NCI-H446 (cell line): Measurements from ENCODE around the gene DBP.

Source experiments
- DNase-seq, 2 experiments: peaks; one replicate each; lab custom pipeline; 2025; lab: John Stamatoyannopoulos, UW

DBP gene

DNA sequence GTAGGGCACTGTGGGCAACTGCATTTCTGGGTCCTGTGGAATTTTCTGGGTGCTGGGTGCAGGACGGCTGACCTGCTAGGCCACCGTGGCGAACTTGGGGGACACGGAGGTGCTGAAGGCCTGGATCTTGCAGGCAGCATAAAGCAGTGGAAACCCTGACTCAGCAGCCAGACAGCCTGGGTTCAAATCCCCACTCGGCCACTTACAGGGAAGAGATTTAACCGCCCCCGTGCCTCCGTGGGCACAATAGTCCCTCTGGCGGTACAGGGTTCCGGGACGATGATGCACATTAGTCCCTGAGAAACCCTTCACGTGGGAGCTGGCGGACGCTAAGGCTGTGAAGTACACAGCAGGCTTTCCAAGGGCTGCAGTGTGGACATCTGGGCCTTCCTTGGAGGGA lies 25.3 kb downstream of the DBP start:
- no peak for DNase-seq

DNA sequence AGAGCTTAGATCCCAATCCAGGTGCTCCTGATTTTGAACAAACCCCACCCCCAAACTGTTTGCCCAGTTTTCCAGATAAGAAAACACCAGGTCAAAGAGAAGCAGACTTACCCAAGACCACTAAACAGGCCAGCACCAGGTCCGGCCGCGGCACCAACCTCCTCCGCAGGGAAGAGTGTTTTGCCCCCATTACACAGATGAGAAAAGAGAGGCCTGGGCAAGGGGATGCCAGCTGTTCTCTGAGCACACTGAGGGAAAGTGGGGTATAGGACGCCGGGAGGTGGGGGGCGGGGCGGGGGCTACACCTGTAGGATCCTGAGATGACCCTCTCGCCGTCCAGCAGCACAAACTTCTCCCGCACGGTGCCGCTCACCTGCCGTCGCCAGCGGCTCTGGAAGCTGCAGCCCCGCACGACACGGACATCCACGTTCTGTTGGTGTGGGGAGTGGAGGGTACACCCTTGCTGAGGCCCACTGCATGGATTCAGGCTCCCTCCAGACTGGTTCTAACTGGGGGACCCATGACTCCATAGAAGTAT lies 27.5 kb downstream of the DBP start:
- no peak for DNase-seq

DNA sequence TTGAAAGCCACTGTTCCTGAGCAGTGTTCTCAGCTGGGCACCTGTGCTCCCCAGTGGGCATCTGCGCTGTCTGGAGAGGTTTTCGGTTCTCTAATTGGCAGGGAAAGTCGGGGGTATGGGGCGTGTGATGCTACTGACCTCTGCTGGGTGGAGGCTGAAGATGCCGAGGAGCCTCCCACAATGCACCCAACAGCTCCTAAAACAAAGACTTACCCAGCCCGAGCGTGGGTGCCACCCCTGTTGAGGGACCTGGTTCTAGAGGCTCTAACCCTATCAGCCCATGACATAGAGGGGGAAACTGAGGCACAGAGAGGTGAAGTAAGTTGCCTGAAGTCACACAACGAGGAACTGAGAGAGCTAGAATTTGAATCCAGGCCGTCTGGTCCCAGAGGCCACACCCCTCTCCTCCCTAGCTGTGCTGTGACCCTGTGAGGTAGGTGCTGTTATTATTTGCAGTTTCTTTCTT lies 28.3 kb downstream of the DBP start:
- peak; percentile 36 to 75 for DNase-seq

DNA sequence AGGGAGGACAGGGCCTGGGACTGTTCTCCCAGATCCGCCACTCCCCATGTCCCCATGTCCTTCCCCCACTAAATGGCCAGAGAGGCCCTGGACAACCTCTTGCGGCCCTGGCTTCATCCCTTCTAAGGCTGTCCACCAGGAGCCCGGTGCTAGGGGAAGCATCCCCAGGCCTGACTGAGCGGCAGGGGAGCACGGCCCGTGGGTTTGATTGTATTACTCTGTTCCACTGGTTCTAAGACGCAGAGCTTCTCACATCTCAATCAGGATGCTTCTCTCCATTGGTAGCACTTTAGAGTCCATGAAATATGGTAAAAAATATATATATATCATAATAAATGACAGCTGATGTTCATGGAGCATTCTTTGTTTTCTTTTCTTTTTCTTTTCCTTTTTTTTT lies 29.8 kb downstream of the DBP start:
- no peak for DNase-seq

DNA sequence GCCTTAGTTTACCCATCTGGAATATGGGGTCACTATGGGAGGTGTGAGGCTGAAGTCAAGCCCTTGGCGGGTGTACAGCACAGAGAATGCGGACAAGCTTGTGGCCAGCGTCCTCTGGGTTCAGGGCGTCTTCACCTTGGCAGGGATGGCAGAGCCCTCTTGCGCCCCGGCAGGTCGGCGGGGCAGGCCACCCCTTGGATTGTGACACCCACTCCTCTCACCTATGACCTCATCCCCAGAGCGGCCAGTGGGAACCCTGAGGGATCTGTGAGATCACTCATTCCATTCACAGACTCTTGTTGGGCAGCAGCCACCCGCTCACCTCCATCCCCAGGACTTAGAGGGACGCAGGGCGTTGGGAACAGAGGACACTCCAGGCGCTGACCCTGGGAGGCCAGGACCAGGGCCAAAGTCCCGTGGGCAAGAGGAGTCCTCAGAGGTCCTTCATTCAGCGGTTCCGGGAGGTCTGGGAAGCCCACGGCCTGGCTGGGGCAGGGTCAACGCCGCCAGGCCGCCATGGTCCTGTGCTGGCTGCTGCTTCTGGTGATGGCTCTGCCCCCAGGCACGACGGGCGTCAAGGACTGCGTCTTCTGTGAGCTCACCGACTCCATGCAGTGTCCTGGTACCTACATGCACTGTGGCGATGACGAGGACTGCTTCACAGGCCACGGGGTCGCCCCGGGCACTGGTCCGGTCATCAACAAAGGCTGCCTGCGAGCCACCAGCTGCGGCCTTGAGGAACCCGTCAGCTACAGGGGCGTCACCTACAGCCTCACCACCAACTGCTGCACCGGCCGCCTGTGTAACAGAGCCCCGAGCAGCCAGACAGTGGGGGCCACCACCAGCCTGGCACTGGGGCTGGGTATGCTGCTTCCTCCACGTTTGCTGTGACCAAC lies 30.5 kb downstream of the DBP start, which contains the start of gene SPACA4:
Gene SPACA4 (plus strand): TSS at position 280 of the 896 bp plus-strand sequence. CDS start 237 bp downstream, at position 517.
- no peak for DNase-seq

DNA sequence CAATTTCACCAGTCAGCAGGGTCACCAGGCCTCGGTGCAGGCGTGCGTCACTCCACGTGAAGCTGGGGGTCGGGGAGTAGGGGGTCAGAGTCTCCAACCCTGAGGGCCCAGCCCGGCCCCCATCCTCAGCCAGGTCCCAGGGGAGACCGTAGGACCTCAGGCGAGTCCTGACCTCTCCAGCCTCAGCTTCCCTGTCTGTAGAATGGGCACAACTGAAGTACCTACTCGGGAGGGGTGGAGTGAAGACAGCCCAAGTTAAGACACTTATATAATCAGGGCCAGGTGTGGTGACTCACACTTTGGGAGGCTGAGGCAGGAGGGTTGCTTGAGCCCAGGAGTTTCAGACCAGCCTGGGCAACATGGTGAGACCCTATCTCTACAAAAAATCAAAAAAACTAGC lies 33.3 kb downstream of the DBP start:
- no peak for DNase-seq

DNA sequence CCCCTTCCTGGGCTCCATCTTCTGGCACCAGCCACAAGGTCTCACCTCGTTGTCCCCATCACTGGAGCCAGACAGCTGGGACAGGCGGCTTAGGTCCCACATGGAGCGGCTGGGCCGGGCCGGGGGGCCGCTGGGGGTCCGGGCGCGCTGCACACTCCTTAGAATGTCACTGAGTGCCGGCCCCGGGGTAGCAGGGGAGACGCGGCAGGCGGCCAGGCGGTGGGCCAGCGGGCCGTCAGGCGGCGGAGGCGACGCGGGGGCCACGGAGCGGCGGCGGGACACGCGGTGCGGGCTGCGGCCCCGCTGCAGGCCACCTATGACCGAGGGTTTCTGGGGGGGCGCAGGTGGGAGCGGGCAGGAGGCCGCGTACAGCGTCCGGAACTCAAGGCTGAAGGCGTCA lies 33.7 kb downstream of the DBP start:
- DNase-seq, result no peak

DNA sequence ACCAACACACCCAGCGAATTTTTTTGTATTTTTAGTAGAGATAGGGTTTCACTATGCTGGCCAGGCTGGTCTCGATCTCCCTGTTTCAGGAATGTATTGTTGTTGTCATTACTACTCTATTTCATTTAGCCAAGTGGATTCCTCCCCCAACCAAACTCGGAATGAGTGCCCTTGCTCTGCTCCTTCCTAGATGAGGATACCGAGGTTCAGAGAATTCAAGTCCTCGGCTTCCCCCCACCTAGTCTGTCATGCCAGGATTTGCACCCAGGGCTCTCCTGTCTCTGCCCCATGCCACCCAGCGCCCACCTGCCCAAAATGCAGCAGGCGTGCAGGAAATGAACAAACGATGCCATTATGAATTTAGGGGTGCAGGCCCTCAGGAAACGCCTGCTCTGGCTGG lies 34.2 kb downstream of the DBP start:
- no peak for DNase-seq

DNA sequence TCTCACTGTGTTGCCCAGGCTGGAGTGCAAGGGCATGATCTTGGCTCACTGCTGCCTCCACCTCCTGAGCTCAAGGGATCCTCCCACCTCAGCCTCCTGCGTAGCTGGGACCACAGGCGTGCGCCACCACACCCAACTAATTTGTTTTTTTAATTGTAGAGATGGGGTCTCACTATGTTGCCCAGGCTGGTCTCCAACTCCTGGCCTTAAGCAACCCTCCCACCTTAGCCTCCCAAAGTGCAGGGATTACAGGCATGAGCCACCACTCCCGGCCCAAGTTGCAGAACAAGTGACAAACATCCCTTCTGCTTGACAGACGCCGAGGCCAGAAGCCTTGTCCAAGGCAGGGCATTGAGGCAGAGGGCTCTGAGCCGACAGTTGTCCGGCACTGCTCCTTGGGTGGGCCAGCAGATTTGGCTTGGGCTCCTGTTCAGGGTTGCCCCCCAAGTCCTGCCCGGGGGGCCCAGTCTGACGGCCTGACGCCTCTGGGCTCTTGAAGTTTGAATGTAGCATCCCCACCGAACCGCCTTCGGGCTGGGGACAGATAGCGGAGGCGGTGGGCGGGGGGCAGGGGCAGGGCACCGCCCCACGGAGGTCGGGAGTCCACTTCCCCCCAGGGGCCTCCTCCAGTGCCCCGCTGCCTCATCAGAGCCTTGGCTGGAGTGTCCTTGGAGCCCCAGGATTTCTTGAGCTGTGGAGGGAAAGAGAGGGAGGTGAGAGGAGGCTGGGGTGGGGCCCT lies 36.3 kb downstream of the DBP start:
- DNase-seq, result no peak

DNA sequence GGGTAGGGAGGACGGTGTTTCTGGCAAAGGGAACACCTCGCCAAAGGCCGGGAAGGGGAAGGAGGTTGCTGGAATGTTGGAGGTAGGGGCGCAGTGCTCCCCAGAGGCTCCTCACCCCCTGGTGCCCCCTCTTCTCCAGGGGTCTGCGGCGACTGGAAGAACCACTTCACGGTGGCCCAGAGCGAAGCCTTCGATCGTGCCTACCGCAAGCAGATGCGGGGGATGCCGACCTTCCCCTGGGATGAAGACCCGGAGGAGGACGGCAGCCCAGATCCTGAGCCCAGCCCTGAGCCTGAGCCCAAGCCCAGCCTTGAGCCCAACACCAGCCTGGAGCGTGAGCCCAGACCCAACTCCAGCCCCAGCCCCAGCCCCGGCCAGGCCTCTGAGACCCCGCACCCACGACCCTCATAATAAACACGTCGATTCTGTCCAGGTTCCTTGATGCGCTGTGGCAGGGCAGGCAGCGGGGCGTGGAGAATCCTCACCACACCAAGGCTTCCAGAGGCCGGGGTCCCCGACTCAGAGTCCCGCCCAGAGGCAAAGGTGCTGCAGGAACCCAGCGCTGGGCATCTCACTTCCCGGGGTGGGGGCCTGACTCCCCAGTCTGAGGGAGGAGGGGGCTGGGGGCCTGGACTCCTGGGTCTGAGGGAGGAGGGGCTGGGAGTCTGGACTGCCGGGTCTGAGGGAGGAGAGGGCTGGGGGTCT lies 38.0 kb downstream of the DBP start:
- no peak for DNase-seq

DNA sequence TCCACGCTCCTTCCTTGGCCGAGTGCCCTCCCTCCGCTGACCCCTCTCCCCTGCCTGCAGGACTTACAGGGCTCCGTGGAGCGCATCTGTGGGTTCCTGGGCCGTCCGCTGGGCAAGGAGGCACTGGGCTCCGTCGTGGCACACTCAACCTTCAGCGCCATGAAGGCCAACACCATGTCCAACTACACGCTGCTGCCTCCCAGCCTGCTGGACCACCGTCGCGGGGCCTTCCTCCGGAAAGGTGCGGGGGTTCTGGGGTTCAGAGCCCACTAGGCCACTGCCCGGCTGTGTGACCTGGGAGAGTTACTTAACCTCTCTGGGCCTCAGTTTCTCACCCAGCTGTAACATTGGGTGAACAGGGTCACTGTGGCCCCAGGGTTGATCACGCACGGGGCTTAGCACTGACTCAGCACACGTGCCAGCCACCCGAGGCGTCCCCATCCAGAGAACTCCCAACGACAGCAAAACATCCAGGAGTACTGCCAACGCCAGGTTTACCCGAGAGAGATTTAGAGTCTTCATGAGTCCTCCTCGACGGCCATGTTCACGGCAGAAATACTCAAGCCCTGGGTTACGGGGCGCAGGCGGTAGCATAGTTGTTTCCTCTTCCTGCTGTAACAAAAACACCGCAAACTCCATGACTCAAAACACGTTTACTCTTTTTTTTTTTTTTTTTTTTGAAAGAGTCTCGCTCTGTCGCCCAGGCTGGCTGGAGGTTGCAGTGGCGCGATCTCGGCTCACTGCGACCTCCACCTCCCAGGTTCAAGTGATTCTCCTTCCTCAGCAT lies 40.3 kb downstream of the DBP start:
- no peak for DNase-seq

DNA sequence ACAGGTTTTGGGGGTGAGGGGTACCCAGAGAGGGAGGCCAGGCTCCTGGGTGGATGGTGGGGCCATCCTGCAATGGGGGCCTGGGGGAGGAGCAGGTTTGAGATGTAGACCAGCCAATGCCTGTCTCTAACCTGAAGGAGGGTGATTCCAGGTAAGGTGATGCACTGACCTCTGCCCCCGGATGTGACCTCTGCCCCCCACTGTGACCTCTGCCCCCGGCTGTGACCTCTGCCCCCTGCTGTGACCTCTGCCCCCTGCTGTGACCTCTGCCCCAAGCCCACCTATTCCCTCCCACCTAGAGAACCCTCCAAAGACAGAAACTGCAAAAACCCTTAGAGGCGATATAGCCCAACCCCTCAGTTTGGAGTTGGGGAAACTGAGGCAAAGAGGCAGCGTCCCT lies 40.9 kb downstream of the DBP start:
- no peak for DNase-seq

DNA sequence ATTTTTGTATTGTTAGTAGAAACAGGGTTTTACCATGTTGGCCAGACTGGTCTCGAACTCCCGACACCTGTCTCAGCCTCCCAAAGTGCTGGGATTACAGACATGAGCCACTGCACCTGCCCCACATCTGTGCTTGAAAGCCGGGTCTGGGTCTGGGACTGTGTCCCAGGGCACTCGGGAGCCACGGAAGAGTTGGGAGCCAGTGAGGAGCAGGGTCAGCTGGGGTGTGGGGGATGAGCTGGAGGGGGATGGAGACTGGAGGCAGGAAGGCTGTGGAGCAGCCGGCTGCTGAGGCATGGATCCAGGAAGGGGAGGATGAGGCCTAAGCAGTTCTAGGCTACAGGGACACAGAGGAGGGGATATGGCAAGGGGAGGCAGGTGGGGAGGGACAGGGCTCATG lies 41.3 kb downstream of the DBP start:
- no peak for DNase-seq

DNA sequence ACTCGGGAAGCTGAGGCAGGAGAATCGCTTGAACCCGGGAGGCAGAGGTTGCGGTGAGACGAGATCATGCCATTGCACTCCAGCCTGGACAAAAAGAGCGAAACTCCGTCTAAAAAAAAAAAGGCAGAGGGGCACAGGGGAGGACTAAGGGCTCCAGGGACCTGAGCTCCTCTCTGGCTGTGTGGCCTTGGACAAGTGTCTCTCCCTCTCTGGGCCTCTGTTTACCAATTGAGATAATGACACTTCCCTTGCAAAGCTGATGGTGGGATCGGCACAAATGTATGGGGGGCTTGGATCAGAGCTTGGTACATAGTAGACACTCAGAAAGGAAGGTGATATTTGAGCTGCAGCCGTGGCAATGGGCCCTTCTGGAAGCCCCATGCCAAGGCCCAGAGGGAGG lies 42.0 kb downstream of the DBP start:
- DNase-seq, result no peak

DNA sequence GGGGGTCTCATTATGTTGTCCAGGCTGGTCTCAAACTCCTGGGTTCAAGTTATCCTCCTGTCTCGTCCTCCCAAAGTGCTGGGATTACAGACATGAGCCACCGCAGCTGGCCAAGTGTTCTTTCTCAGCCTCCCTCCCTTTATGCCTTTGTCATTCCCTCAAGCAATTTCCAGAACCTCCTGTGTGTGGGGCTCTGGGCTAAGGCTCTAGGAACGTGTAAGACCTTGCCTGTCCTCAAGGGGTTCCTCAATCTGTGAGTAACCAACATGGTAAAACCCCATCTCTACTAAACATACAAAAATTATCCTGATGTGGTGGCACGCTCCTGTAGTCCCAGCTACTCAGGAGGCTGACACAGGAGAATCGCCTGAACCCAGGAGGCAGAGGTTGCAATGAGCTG lies 46.2 kb downstream of the DBP start:
- DNase-seq, result no peak

DNA sequence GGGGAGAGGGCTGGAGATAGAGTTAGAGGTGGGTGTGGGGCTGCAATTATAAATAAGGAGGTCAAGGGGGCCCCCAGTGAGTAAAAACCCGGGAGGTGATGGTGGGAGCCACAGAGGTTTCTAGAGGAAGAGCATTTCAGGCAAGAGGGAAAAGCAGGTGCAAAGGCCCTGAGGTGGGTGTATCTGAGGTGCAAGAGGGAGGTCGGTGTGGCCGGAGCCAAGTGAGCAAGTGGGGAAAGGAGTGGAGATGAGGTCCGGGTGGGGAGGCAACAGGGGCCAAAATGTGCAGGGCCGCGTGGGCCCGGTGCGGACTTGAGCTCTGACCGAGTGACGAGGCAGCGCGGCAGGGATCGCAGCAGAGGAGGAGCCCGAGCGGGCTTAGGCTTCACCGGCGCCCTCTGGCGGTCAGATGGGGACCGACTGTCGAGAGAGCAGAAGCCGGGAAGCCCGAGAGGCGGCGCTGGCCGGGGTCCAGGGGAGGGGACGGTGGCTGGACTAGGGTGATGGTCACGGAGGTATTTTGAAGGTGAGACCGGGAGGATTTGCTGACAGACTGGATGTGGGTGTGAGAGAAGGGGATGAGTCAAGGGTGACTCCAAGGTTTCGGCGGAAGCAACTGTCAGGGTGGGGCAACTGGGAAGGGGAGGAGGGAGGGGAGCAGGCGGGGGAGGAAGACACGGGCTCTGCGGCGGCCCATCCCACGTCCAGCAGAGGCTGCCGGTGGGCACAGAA lies 48.3 kb downstream of the DBP start:
- peak; percentile 80 to 93 for DNase-seq

DNA sequence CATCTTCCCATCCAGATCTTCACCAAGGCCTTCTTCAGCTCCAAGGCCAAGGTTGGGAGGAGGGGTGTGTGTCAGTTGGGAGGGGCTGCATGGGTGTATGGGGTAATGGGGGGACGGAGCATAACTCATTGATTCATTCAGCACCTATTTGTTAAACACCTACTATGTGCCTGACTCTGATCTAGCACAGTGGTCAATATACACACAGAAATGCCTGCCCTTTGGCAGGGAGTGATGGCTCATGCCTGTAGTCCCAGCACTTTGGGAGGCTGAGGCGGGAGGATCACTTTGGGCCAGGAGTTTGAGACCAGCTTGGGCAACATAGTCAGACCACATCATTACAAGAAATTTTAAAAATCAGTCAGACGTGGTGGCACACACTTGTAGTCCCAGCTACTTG lies 49.8 kb downstream of the DBP start:
- DNase-seq, result no peak

DNA sequence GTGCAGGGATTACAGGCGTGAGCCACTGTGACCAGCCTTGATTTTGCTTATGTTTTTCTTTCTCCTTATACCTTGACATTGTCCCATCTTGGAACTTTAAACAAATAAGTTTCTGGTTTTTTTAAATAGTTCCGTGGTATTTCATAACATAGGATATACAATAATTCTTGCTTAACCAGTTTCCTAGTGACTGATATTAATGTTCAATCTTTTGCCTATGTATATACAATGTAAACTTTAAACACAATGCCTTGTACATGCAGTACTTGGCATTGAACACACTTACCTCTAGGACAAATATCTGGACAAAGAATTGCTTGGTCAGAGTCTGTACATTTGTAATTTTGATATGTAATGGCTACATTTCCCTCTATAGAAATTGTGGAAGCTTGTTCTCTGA lies 55.0 kb downstream of the DBP start:
- DNase-seq, result no peak
